Left lung (tissue), 10 donors: ENCODE data around the gene MED8. TPM values are rescaled to one million over a fixed set of nuclear protein-coding genes. Genes with fewer than 3 reads are reported as not detected.
"Not testable (repeated sequence)": the region's sequence is repeated elsewhere in the genome, so short reads cannot be mapped to it uniquely, and the experiment has no call there.

Experiments used
- ATAC-seq: fragments of 200-7000 bp; cut with Tn5 transposase; one replicate; pipeline ENCODE4 v1.9.1; 2020; ENCODE audit warnings: moderate library complexity
- DNase-seq, 4 donors: peaks; one replicate each; pipeline ENCODE4 v3.0.0-alpha.2; 2013 to 2020
- H3K27ac ChIP-seq, 2 donors: fragments of 200-600 bp; sonication (generic) in 1 of 2; one replicate each; pipeline versions ENCODE4 v1.5.0 to v1.8.0; 2020 to 2021
- H3K27me3 ChIP-seq, 2 donors: fragments of 200-600 bp; sonication (generic) in 1 of 2; one replicate each; pipeline versions ENCODE4 v1.5.0 to v1.8.0; 2020 to 2021
- H3K36me3 ChIP-seq, 2 donors: fragments of 200-600 bp; sonication (generic) in 1 of 2; one replicate each; pipeline versions ENCODE4 v1.5.0 to v1.8.0; 2020 to 2021
- H3K4me1 ChIP-seq, 2 donors: fragments of 200-600 bp; one replicate each; pipeline ENCODE4 v1.8.0; 2021
- H3K4me3 ChIP-seq, 2 donors: fragments of 200-600 bp; sonication (generic) in 1 of 2; one replicate each; pipeline versions ENCODE4 v1.5.0 to v1.8.0; 2020 to 2021; ENCODE audit warnings: mild to moderate bottlenecking in 1 of 2
- H3K9me3 ChIP-seq, 2 donors: fragments of 200-600 bp; sonication (generic) in 1 of 2; one replicate each; pipeline versions ENCODE4 v1.5.0 to v1.8.0; 2020 to 2021
- intact Hi-C, 2 donors: fragments of 100-400 bp; cut with DNase I; formaldehyde crosslinking; loops; one replicate each; pipeline versions ENCODE4 v1.11.2 to v1.14.2; 2022
- polyA plus RNA-seq, 6 donors: library from polyadenylated mRNA; unstranded; fragments of 120-200 nt; gene quantifications; one replicate each; pipeline ENCODE4 v1.2.1, GENCODE V29; 2013; ENCODE audit not compliant: insufficient read length in 6 of 6
- total RNA-seq, 2 donors: library from RNA; stranded (reverse); fragmentation: NEBNext Ultra II Directional; extraction: Animal tissue kit (Norgen Biotek cat#: 25700); gene quantifications; one replicate each; pipeline ENCODE4 v1.2.1, GENCODE V29; 2021
- TF ChIP-seq, protein P1 (sequence below), 2 donors: fragments of 200-600 bp; sonication (generic) in 1 of 2; IDR thresholded peaks; one replicate each; pipeline versions ENCODE4 v1.5.0 to v1.8.0; 2021; ENCODE audit warnings: antibody characterized with exemption in 2 of 2
- donor health status: DM: no; HTN: yes; CAD: no.
- donor health status: DM: no; HTN: no; CAD: no.

Gene MED8
- total and polyA plus RNA-seq, 8 donors, result 32.1 to 48.5 (median 37.1) TPM

DNA sequence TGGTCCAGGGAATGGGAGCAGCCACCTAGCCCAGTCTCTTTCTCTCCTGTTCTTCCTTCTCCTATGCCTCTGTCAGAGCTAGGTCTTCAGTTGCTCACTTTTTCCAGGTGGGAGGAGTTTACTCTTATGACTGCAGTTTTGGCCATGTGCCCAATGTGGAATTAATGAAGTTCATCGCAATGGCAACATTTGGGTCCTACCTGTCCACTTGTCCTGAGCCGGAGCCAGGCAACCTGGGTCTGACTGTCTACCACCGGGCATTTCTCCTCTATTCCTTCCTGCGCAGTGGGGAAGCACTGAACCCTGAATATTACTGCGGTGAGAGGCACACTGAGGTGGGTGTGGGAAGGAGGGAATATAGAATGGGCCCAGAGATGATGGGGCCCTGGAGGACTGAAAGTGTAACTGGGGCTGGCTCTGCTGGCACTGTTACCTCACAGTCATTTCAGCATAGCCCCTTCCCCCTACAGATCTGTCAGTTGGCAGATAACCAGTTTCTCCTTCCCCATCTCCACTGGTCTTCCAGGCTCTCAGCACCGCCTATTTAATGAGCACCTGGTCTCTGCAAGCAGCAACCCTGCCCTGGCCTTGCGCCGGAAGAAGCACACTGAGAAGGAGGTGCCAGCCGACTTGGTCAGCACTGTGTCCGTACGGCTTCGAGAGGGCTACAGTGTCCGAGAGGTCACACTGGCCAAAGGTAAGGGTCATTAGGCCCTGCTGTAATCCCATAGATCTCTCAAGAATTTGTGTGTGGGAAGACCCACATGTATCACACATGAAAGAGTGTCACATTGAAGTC is 30.2 kb upstream of the MED8 start:
- Histone ChIP-seq H3K27ac (no peak overlapping the region), H3K9me3 (no peaks in the 10 kb centered on the region), H3K4me1 (no peaks in the 10 kb centered on the region), H3K4me3 (no peak overlapping the region), H3K36me3 (peaks cover 3 to 95% of the 10 kb centered on the region in 2 donors), H3K27me3 (no peaks in the 10 kb centered on the region)
- ATAC-seq, result no peak
- TF ChIP-seq, protein P1, sequence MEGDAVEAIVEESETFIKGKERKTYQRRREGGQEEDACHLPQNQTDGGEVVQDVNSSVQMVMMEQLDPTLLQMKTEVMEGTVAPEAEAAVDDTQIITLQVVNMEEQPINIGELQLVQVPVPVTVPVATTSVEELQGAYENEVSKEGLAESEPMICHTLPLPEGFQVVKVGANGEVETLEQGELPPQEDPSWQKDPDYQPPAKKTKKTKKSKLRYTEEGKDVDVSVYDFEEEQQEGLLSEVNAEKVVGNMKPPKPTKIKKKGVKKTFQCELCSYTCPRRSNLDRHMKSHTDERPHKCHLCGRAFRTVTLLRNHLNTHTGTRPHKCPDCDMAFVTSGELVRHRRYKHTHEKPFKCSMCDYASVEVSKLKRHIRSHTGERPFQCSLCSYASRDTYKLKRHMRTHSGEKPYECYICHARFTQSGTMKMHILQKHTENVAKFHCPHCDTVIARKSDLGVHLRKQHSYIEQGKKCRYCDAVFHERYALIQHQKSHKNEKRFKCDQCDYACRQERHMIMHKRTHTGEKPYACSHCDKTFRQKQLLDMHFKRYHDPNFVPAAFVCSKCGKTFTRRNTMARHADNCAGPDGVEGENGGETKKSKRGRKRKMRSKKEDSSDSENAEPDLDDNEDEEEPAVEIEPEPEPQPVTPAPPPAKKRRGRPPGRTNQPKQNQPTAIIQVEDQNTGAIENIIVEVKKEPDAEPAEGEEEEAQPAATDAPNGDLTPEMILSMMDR (IDR thresholded peaks at IDR 0.05), result no peak
- intact Hi-C loops, result loop anchor here (10.0 kb wide), 1 partner anchor 185 kb away; no protein-coding TSS in a partner anchor
- no peak for DNase-seq

GRCh38 chr1:43418858-43419257 is 29.3 kb upstream of the MED8 start:
- H3K27me3 ChIP-seq, result no peaks in the 10 kb centered on the region
- ATAC-seq, result peak; percentile 18
- no peaks in the 10 kb centered on the region for H3K9me3 ChIP-seq
- intact Hi-C loops, result loop anchor here (10.0 kb wide), 1 partner anchor 184 kb away; no protein-coding TSS in a partner anchor
- H3K36me3 ChIP-seq, result peaks cover 3 to 85% of the 10 kb centered on the region in 2 donors
- no peak overlapping the region for H3K27ac ChIP-seq
- TF ChIP-seq, protein P1 (IDR thresholded peaks at IDR 0.05), result no peak
- no peak for DNase-seq
- H3K4me1 ChIP-seq, result no peaks in the 10 kb centered on the region
- H3K4me3 ChIP-seq, result no peak overlapping the region

DNA sequence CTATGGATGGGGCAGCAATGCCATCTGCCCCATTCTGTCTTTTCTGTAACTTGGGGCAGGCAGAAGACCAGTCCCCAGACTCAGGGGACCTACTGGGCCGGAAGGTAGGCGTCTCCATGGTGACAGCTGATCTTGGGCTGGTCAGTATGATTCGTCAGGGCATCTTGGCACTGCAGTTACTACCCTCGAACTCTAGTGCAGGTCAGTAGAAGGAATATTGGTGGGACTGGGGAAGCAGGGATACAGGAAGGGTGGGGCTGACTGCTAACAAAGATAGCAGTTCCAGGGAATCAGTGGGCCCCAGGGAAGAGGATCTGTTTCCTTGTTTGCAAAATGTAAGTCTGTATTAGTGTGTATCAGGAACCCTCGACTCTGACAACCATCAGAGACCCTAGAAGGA is 26.3 kb upstream of the MED8 start:
- no peaks in the 10 kb centered on the region for H3K9me3 ChIP-seq
- no peak overlapping the region for H3K27ac ChIP-seq
- H3K36me3 ChIP-seq, result peaks cover 3 to 69% of the 10 kb centered on the region in 2 donors
- no peaks in the 10 kb centered on the region for H3K4me1 ChIP-seq
- intact Hi-C loops, result loop anchor here (10.0 kb wide), 1 partner anchor 181 kb away; no protein-coding TSS in a partner anchor
- no peak overlapping the region for H3K4me3 ChIP-seq
- TF ChIP-seq, protein P1 (IDR thresholded peaks at IDR 0.05), result no peak
- DNase-seq (no peak), ATAC-seq (no peak)
- no peaks in the 10 kb centered on the region for H3K27me3 ChIP-seq

DNA sequence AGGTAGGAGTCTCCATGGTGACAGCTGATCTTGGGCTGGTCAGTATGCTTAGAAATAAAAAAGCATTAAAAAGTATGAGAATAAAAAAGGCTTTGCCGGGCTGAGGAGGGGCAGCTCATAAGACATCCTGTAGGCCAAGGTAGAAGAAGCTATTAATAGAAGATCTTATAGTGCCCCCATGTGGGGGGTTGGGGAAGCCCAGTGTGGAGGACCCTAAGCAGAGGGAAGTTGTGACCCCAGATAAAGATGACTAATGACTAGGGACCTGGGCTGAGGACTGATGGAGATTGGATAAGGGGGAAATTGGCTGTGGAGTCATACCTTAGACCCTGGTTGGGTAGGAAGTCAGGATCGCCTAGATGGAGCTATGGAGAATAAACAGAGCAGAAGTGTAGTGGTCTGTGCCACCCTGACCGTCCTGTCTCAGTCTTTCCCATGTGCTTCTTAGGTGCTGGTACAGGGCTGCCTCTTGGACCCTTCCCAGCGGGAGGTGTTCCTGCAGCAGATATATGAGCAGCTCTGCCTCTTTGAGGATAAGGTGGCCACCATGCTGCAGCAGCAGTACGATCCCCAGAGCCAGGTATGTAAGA is 25.1 kb upstream of the MED8 start:
- TF ChIP-seq, protein P1 (IDR thresholded peaks at IDR 0.05), result peak; percentile 45 to 80
- Histone ChIP-seq H3K4me1 (no peaks in the 10 kb centered on the region), H3K4me3 (no peak overlapping the region), H3K27ac (no peak overlapping the region), H3K36me3 (peaks cover 3 to 67% of the 10 kb centered on the region in 2 donors), H3K27me3 (no peaks in the 10 kb centered on the region), H3K9me3 (no peaks in the 10 kb centered on the region)
- ATAC-seq (peak; percentile 92), DNase-seq (peak in 2 of 4 donors; percentile 27 to 52)
- intact Hi-C loops, result loop anchor here (10.0 kb wide), 1 partner anchor 180 kb away; no protein-coding TSS in a partner anchor

DNA sequence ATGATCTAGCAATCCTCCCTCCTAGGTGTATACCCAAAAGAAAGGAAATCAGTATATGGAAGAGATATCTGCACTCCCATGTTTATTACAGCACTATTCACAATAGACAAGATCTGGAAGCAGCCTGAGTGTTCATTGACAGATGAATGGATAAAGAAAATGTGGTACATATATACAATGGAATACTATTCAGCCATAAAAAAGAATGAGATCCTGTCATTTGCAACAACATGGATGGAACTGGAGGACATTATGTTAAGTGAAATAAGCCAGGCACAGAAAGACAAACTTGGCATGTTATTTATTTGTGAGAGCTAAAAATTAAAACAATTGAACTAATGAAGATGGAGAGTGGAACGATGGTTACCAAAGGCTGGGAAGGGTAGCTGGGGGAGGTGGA is 23.8 kb upstream of the MED8 start:
- not testable (repeated sequence) for H3K27me3 ChIP-seq, DNase-seq, H3K9me3 ChIP-seq, H3K27ac ChIP-seq, H3K4me1 ChIP-seq, H3K4me3 ChIP-seq, ATAC-seq
- intact Hi-C loops, result loop anchor here (10.0 kb wide), 1 partner anchor 179 kb away; no protein-coding TSS in a partner anchor
- H3K36me3 ChIP-seq, result peaks cover 0 to 67% of the 10 kb centered on the region in 2 donors
